Astrocyte (in vitro differentiated cells and primary cell): ENCODE data around the gene CPB2. TPM values are rescaled to one million over a fixed set of nuclear protein-coding genes. Genes with fewer than 3 reads are reported as not detected.

Experiments
- DNase-seq: peaks from one replicate; pipeline ENCODE4 v3.0.0-alpha.2; 2010; ENCODE audit warnings: low read depth
- FAIRE-seq: peaks from 2 replicates; lab custom pipeline; 2011; peaks lifted over from hg19 to GRCh38; lab: Jason Lieb, UNC
- H2AFZ ChIP-seq: 2 replicates; pipeline ENCODE4 v1.6.0; 2012; ENCODE audit warnings: low read depth, low read length, inconsistent platforms
- H3K27ac ChIP-seq: 2 replicates; pipeline ENCODE4 v1.5.1; 2011; ENCODE audit warnings: low read depth, low read length, inconsistent platforms
- H3K27me3 ChIP-seq: 2 replicates; pipeline ENCODE4 v1.6.0; 2011; ENCODE audit warnings: low read length, inconsistent platforms; ENCODE audit not compliant: insufficient read depth
- H3K36me3 ChIP-seq: 2 replicates; pipeline ENCODE4 v1.5.1; 2011; ENCODE audit warnings: low read length, inconsistent platforms; ENCODE audit not compliant: insufficient read depth
- H3K4me1 ChIP-seq: 2 replicates; pipeline ENCODE4 v1.5.1; 2011; ENCODE audit warnings: low read length, inconsistent platforms; ENCODE audit not compliant: insufficient read depth
- H3K4me2 ChIP-seq: 2 replicates; pipeline ENCODE4 v1.6.0; 2012; ENCODE audit warnings: low read length, inconsistent platforms
- H3K4me3 ChIP-seq: 2 replicates; pipeline ENCODE4 v1.5.1; 2011; ENCODE audit warnings: low read depth, mild to moderate bottlenecking, low read length, inconsistent platforms; ENCODE audit not compliant: insufficient read depth
- H3K79me2 ChIP-seq: 2 replicates; pipeline ENCODE4 v1.6.0; 2012; ENCODE audit warnings: mild to moderate bottlenecking, low read length, inconsistent platforms; ENCODE audit not compliant: insufficient read depth
- H3K9ac ChIP-seq: 2 replicates; pipeline ENCODE4 v1.6.0; 2012; ENCODE audit warnings: mild to moderate bottlenecking, low read length, inconsistent platforms
- H3K9me3 ChIP-seq: 2 replicates; pipeline ENCODE4 v1.5.1; 2012; ENCODE audit warnings: low read depth, mild to moderate bottlenecking, low read length, inconsistent platforms; ENCODE audit not compliant: insufficient read depth
- H4K20me1 ChIP-seq: 2 replicates; pipeline ENCODE4 v1.6.0; 2012; ENCODE audit warnings: low read length, inconsistent platforms; ENCODE audit not compliant: insufficient read depth
- H3K27ac Mint-ChIP-seq: one replicate; pipeline ENCODE4 v1.8.0; 2021; ENCODE audit warnings: mild to moderate bottlenecking, mixed read lengths; ENCODE audit not compliant: unreplicated experiment
- H3K27me3 Mint-ChIP-seq: one replicate; pipeline ENCODE4 v1.8.0; 2021; ENCODE audit warnings: low read depth, mixed read lengths; ENCODE audit not compliant: unreplicated experiment
- H3K36me3 Mint-ChIP-seq: one replicate; pipeline ENCODE4 v1.8.0; 2021; ENCODE audit warnings: low read depth, mixed read lengths; ENCODE audit not compliant: unreplicated experiment
- H3K4me1 Mint-ChIP-seq: one replicate; pipeline ENCODE4 v1.8.0; 2021; ENCODE audit warnings: low read depth, mixed read lengths; ENCODE audit not compliant: unreplicated experiment
- H3K4me3 Mint-ChIP-seq: one replicate; pipeline ENCODE4 v1.8.0; 2021; ENCODE audit warnings: mild to moderate bottlenecking, moderate library complexity, mixed read lengths; ENCODE audit not compliant: unreplicated experiment
- H3K9me3 Mint-ChIP-seq: one replicate; pipeline ENCODE4 v1.8.0; 2021; ENCODE audit warnings: mild to moderate bottlenecking, mixed read lengths; ENCODE audit not compliant: unreplicated experiment
- CTCF ChIP-seq: IDR thresholded peaks from 2 replicates; pipeline ENCODE4 v1.5.1; 2011; ENCODE audit warnings: low read depth, mild to moderate bottlenecking, inconsistent platforms, low read length, moderate library complexity; ENCODE audit not compliant: insufficient read depth
- EZH2 ChIP-seq: IDR thresholded peaks from 2 replicates; pipeline ENCODE4 v1.6.1; 2012; ENCODE audit warnings: mild to moderate bottlenecking, low read length, inconsistent platforms; ENCODE audit not compliant: insufficient read depth
- total RNA-seq: library from RNA; stranded (reverse); gene quantifications from 2 replicates; pipeline ENCODE4 v1.2.1, GENCODE V29; 2021

The CPB2 gene
- total RNA-seq, 1 donor from 2014 or later, result not detected

GRCh38 chr13:46058268-46058667, 46.6 kb downstream of the CPB2 start:
- Mint-ChIP-seq H3K9me3 (no peaks in the 10 kb centered on the region), H3K36me3 (peaks cover 2% of the 10 kb centered on the region), H3K4me3 (no peak overlapping the region), H3K4me1 (peaks cover 18% of the 10 kb centered on the region), H3K27ac (no peak overlapping the region), H3K27me3 (no peaks in the 10 kb centered on the region)
- no peak overlapping the region for H3K27ac ChIP-seq
- H3K4me3 ChIP-seq, result no peak overlapping the region
- TF ChIP-seq EZH2 (no peak), CTCF (no peak)
- H3K9ac ChIP-seq, result no peak overlapping the region
- no peak overlapping the region for H2AFZ ChIP-seq
- H3K36me3 ChIP-seq, result no peaks in the 10 kb centered on the region
- no peaks in the 10 kb centered on the region for H3K27me3 ChIP-seq
- no peak for FAIRE-seq
- H3K4me1 ChIP-seq, result no peaks in the 10 kb centered on the region
- no peaks in the 10 kb centered on the region for H3K9me3 ChIP-seq
- no peaks in the 10 kb centered on the region for H3K79me2 ChIP-seq
- H3K4me2 ChIP-seq, result no peak overlapping the region
- no peaks in the 10 kb centered on the region for H4K20me1 ChIP-seq
- no peak for DNase-seq

GRCh38 chr13:46057256-46058015, 47.4 kb downstream of the CPB2 start:
- H3K9me3 Mint-ChIP-seq, result no peaks in the 10 kb centered on the region
- peaks cover 18% of the 10 kb centered on the region for H3K4me1 Mint-ChIP-seq
- Histone ChIP-seq H3K79me2 (peaks cover under 1% of the 10 kb centered on the region), H3K4me2 (no peak overlapping the region), H3K9me3 (no peaks in the 10 kb centered on the region), H3K4me3 (no peak overlapping the region), H3K27ac (no peak overlapping the region), H3K9ac (no peak overlapping the region), H3K4me1 (no peaks in the 10 kb centered on the region), H3K27me3 (no peaks in the 10 kb centered on the region), H4K20me1 (no peaks in the 10 kb centered on the region), H3K36me3 (no peaks in the 10 kb centered on the region), H2AFZ (no peak overlapping the region)
- DNase-seq (no peak), FAIRE-seq (no peak)
- H3K27ac Mint-ChIP-seq, result no peak overlapping the region
- no peak for TF ChIP-seq EZH2
- no peak for TF ChIP-seq CTCF
- no peaks in the 10 kb centered on the region for H3K27me3 Mint-ChIP-seq
- no peak overlapping the region for H3K4me3 Mint-ChIP-seq
- H3K36me3 Mint-ChIP-seq, result peaks cover 2% of the 10 kb centered on the region
